Large intestine (tissue), 3 donors: ENCODE results near the gene ENGASE. TPM values are rescaled to one million over a fixed set of nuclear protein-coding genes. Genes with fewer than 3 reads are reported as not detected.

Experiments used
- DNase-seq, 2 donors: peaks; one replicate each; pipeline versions ENCODE4 v3.0.0 to v3.0.0-alpha.2; 2013
- H3K27ac ChIP-seq: one replicate; pipeline ENCODE4 v1.5.1; 2013; ENCODE audit warnings: low read length
- H3K27me3 ChIP-seq: 2 replicates; pipeline ENCODE4 v1.6.1; 2013; ENCODE audit warnings: low read length; ENCODE audit not compliant: control insufficient read depth, insufficient read depth
- H3K36me3 ChIP-seq: 2 replicates; pipeline ENCODE4 v1.6.1; 2013; ENCODE audit warnings: low read length; ENCODE audit not compliant: control insufficient read depth, insufficient read depth
- H3K4me1 ChIP-seq: one replicate; pipeline ENCODE4 v1.6.1; 2013; ENCODE audit warnings: low read length; ENCODE audit not compliant: control insufficient read depth, insufficient read depth
- H3K4me3 ChIP-seq: one replicate; pipeline ENCODE4 v1.5.1; 2013; ENCODE audit warnings: low read length
- H3K9me3 ChIP-seq: one replicate; pipeline ENCODE4 v1.6.1; 2013; ENCODE audit warnings: mild to moderate bottlenecking, low read depth, low read length, moderate library complexity; ENCODE audit not compliant: control insufficient read depth
- WGBS: methylation state at CpG from one replicate; pipeline ENCODE4 v1.1.5; 2013; ENCODE audit warnings: low lambda C conversion rate; ENCODE audit not compliant: insufficient coverage; 5-methylcytosine and 5-hydroxymethylcytosine counted together
- polyA plus RNA-seq: library from polyadenylated mRNA; unstranded; fragments of 120-200 nt; gene quantifications from one replicate; pipeline ENCODE4 v1.2.1, GENCODE V29; 2013

ENGASE gene
- polyA plus RNA-seq, 1 donor = 78.0 TPM

DNA sequence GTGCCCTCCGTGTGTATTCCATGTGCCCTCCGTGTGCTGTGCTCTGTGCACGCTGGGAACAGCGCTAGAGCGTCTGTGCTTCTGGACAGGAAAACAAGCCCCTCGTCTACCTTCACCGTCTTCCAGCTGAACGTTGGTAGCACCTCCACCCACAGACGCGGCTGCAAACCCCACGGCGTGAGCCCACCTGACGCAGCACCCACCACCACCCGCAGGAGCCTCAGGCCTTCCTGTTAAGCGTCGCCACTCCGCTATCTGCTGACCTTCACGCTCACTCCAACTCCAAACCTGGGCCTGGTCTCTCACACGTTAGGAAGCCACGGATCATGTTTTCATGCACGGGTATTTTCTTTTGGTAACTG, 56.6 kb downstream of the ENGASE start:
- H3K27ac ChIP-seq = no peak overlapping the region
- no peaks in the 10 kb centered on the region for H3K9me3 ChIP-seq
- no peaks in the 10 kb centered on the region for H3K36me3 ChIP-seq
- H3K27me3 ChIP-seq = peaks cover 3% of the 10 kb centered on the region
- H3K4me3 ChIP-seq = no peak overlapping the region
- no peaks in the 10 kb centered on the region for H3K4me1 ChIP-seq
- 100% methylated on average over 3 of the region's 21 CpGs for whole genome bisulfite sequencing
- no peak for DNase-seq

DNA sequence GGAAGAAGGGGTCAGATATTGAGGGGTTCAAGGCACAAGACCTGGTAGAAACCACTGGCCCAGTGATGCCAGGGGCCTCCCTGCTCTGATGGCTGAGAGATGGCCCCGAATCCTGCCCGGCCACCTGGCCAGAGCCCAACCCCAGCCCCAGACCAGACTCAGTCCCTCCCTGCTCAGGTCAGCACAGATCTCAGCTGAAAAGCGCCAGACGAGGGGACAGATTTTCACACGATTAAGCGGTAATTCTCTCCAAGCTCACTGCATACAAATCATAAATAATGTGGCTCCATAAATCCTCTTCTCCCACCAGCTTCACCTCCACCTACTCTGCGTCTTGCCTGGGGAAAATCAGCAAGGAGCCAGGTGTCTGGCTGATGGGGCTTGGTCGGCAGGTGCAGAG, 57.1 kb downstream of the ENGASE start:
- Histone ChIP-seq H3K4me3 (no peak overlapping the region), H3K27me3 (peaks cover 3% of the 10 kb centered on the region), H3K9me3 (no peaks in the 10 kb centered on the region), H3K36me3 (no peaks in the 10 kb centered on the region), H3K27ac (no peak overlapping the region), H3K4me1 (no peaks in the 10 kb centered on the region)
- WGBS = no CpG with 5 or more reads among the region's 8 CpGs
- DNase-seq = no peak

DNA sequence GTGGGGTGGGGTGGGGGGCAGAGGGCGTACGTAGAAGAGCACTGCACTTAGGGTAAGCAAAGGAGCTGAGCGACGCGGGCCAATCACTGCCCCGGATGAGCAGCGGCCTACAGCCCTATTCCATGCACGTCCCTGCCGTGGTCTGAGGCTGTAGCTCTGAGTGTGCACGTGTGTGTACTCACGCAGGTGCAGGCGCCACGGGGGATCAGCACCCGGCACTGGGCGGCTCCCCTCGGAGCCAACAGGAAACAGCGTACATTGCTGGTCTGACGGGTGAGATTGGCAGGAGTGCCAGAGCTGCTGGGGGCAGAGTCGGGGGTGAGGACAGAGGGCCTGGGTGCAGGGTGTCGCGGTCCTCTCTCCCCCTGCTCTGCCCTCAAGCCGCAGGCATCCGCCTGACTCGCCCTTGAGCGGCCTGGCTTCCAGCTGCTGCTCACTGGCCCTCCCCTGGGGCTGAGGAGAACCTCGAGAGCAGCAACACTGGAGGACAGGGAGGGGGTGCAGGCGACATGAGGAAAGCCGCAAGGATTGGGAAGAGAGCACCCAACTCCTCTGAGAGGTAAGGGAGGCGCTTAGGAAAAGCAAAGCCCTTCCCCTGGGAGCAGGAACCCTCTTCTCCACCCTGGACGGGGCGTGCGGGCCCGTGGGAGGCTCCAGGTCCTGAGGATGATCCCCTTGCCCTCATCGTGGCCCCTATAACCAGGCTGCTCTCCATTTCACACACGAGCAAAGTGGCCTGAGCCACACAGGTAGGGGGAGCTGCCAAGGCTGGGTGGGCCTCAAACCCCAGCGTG, 57.8 kb downstream of the ENGASE start:
- H3K9me3 ChIP-seq = no peaks in the 10 kb centered on the region
- whole genome bisulfite sequencing = no CpG with 5 or more reads among the region's 36 CpGs
- H3K27ac ChIP-seq = no peak overlapping the region
- H3K4me3 ChIP-seq = no peak overlapping the region
- H3K4me1 ChIP-seq = no peaks in the 10 kb centered on the region
- no peaks in the 10 kb centered on the region for H3K36me3 ChIP-seq
- no peak for DNase-seq
- H3K27me3 ChIP-seq = peaks cover 2% of the 10 kb centered on the region

DNA sequence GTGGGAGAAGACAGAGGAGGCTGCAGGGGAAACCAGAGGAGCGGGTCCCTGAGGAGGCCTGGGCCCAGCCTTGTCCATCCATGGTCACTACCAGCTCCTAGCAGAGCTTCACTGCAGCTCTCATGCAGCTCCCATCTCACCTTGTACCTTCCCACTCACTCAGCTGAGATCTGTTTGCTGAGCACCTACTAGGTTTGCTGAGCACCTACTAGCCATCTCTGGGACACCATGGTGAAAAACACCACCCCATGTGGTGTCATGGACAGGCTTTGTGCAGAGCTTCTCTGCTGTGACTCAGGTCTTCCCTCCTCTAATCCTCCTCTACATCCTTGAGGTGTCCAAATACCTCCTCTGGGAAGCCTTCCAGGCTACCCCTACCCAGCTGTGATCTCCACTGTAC, 58.6 kb downstream of the ENGASE start:
- no CpG with 5 or more reads among the region's 1 CpG for WGBS
- H3K27me3 ChIP-seq = peaks cover 6% of the 10 kb centered on the region
- H3K27ac ChIP-seq = no peak overlapping the region
- no peaks in the 10 kb centered on the region for H3K9me3 ChIP-seq
- no peak for DNase-seq
- no peaks in the 10 kb centered on the region for H3K4me1 ChIP-seq
- H3K4me3 ChIP-seq = no peak overlapping the region
- no peaks in the 10 kb centered on the region for H3K36me3 ChIP-seq

DNA sequence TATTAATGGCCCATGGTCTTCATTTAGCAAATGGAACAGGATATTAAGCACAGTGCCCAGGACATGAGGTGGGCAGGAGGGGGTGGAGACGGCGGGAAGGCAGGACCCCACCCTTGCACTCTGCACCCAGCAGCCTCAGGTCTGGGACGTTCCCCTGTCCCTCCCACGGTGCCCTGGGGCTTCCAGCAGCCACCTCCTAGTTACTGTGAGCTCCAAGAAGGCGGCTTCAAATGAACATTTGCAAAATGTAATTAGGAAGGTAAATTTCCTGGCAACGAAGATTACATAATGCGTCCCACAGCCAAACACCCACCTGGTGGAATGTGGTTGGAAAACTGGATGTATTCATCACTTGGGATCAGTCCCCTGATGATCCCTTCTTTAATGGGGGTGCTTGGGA, 59.4 kb downstream of the ENGASE start:
- DNase-seq = no peak
- H3K4me3 ChIP-seq = no peak overlapping the region
- no peaks in the 10 kb centered on the region for H3K36me3 ChIP-seq
- no CpG with 5 or more reads among the region's 7 CpGs for WGBS
- H3K4me1 ChIP-seq = no peaks in the 10 kb centered on the region
- no peak overlapping the region for H3K27ac ChIP-seq
- H3K27me3 ChIP-seq = peaks cover 6% of the 10 kb centered on the region
- no peaks in the 10 kb centered on the region for H3K9me3 ChIP-seq

DNA sequence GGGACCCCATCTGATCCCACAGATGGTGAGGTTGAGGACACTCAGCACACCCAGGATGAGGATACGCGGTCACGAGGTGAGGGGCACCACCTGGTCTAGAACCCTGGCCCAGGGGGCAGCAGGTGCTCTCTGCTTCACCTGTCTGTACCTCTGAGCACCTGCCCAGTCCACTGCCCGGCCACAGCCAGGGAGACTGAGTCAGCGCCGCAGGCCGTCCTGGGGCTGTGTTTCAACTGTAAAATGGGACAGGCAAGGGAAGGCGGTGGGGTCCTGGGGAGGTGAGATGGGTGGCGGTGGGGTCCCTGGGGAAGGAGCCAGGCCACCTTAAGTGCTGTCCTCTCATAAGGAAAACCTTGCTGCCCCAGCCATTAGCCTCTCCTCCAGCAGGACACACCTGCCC, 60.4 kb downstream of the ENGASE start:
- H3K9me3 ChIP-seq = no peaks in the 10 kb centered on the region

DNA sequence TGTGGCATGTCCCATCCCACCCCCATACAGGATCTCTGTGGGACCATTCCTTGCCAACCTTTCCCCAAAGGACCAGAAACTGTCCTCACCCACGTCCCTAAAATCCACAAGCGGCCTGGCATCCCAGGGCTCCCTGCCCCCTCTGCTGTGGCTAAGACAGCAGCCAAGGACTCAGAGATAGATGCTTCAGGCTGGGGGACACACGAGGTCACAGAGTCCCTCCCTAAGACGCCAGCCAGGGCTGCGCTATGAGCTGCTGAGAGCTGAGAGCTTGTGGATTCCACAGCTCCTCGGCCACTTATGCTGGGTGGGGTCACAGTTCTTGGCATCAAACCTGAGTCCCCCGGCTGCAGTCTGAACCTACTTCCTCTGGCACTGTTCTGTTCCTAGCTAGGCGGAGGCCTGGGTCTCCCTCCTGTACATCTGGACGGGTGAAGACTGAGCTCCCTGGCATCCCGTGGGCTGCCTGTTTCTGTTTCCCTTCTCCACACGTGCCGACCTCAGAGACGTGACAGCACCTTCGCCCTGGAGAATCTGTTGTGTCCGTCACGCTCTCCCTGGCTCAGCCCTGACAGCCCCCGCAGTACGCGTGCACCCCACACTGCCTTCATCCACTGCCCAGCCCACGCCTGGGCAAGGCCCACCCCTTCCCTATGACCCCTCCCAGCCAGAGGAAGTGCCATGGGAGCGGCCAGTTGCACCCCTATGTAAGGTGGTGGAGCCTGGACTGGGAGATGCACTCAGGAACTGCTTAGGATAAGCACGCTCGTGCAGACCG, 61.2 kb downstream of the ENGASE start:
- Histone ChIP-seq H3K4me3 (no peak overlapping the region), H3K36me3 (no peaks in the 10 kb centered on the region), H3K4me1 (no peaks in the 10 kb centered on the region), H3K9me3 (no peaks in the 10 kb centered on the region), H3K27ac (no peak overlapping the region), H3K27me3 (peaks cover 13% of the 10 kb centered on the region)
- WGBS = no CpG with 5 or more reads among the region's 24 CpGs
- DNase-seq = no peak

More for the DNA sequence above, 60.4 kb downstream of the ENGASE start:
- no CpG with 5 or more reads among the region's 9 CpGs for WGBS
- Histone ChIP-seq H3K4me1 (no peaks in the 10 kb centered on the region), H3K4me3 (no peak overlapping the region), H3K36me3 (no peaks in the 10 kb centered on the region), H3K27me3 (peaks cover 6% of the 10 kb centered on the region), H3K27ac (no peak overlapping the region)
- no peak for DNase-seq

Other genes with a start within 250 kb of the ENGASE start
- gene USP36, start 234.0 kb upstream of the ENGASE start, polyA plus RNA-seq = 49.0 TPM
- gene CEP295NL, start 171.6 kb upstream of the ENGASE start, polyA plus RNA-seq = 0.24 TPM
- 89.2 TPM for gene TIMP2, start 149.4 kb upstream of the ENGASE start, polyA plus RNA-seq
- gene LGALS3BP, start 94.9 kb upstream of the ENGASE start, polyA plus RNA-seq = 325 TPM
- 52.1 TPM for gene CANT1, start 65.1 kb upstream of the ENGASE start, polyA plus RNA-seq
- 3.1 TPM for gene C1QTNF1, start 50.7 kb upstream of the ENGASE start, polyA plus RNA-seq